Activated CD4-positive, alpha-beta memory T cell treated with anti-CD3 and anti-CD28 coated beads, Interleukin-2, amount 10 ng/mL, durations not matched to agents 7 days and 5 days (primary cell): Measurements from ENCODE around the gene APBA2. TPM values are rescaled to one million over a fixed set of nuclear protein-coding genes. Genes with fewer than 3 reads are reported as not detected.
A peak's percentile ranks its signal among the peaks of the same experiment; 100 is the strongest.

Experiments used
- CTCF ChIA-PET: fragments of 350-600 bp; sonication (Branson Sonifier 250); formaldehyde crosslinking; loops from one replicate; lab custom pipeline; 2021; ENCODE audit warnings: antibody characterized with exemption, inconsistent platforms; lab: Charles Lee
- POLR2A ChIA-PET: fragments of 350-600 bp; sonication (Branson Sonifier 250); formaldehyde crosslinking; loops from one replicate; lab custom pipeline; 2021; ENCODE audit warnings: antibody characterized with exemption; lab: Charles Lee
- DNase-seq: peaks from one replicate; pipeline ENCODE4 v3.0.0-alpha.2; 2020
- H3K27ac Mint-ChIP-seq: one replicate; pipeline ENCODE4 v1.8.0; 2021; ENCODE audit warnings: mild to moderate bottlenecking, mixed read lengths
- H3K27me3 Mint-ChIP-seq: one replicate; pipeline ENCODE4 v1.8.0; 2021; ENCODE audit warnings: mixed read lengths
- H3K36me3 Mint-ChIP-seq: one replicate; pipeline ENCODE4 v1.8.0; 2021; ENCODE audit warnings: low read depth, mixed read lengths
- H3K4me1 Mint-ChIP-seq: one replicate; pipeline ENCODE4 v1.8.0; 2021; ENCODE audit warnings: mixed read lengths
- H3K4me3 Mint-ChIP-seq: one replicate; pipeline ENCODE4 v1.8.0; 2021; ENCODE audit warnings: mild to moderate bottlenecking, mixed read lengths
- H3K9me3 Mint-ChIP-seq: one replicate; pipeline ENCODE4 v1.8.0; 2021; ENCODE audit warnings: mixed read lengths
- total RNA-seq, 2 experiments: library from RNA; stranded (reverse); gene quantifications; one replicate each; pipeline ENCODE4 v1.2.3, GENCODE V29; 2021

APBA2 gene
- total RNA-seq, 2 experiments from 2014 or later, result 0.81 to 0.93 TPM

DNA sequence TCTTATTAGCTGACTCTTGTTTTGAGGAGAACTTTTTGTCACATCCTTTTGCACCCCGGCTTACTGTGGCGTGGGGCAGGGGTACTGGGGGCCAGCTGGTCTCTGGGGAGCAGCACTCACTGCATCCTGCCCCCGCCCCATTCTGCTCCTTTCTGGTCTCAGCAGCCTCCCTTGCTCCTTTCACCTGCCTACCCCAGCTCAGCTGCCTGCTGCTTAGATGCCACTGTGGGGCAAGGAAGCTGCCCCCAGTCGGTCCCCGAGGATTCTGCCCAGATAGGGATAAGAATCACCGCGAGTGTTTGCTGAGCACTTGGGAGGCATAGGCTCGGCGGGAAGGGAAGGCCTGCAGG is 32.0 kb downstream of the APBA2 start:
- no peaks in the 10 kb centered on the region for H3K36me3 Mint-ChIP-seq

DNA sequence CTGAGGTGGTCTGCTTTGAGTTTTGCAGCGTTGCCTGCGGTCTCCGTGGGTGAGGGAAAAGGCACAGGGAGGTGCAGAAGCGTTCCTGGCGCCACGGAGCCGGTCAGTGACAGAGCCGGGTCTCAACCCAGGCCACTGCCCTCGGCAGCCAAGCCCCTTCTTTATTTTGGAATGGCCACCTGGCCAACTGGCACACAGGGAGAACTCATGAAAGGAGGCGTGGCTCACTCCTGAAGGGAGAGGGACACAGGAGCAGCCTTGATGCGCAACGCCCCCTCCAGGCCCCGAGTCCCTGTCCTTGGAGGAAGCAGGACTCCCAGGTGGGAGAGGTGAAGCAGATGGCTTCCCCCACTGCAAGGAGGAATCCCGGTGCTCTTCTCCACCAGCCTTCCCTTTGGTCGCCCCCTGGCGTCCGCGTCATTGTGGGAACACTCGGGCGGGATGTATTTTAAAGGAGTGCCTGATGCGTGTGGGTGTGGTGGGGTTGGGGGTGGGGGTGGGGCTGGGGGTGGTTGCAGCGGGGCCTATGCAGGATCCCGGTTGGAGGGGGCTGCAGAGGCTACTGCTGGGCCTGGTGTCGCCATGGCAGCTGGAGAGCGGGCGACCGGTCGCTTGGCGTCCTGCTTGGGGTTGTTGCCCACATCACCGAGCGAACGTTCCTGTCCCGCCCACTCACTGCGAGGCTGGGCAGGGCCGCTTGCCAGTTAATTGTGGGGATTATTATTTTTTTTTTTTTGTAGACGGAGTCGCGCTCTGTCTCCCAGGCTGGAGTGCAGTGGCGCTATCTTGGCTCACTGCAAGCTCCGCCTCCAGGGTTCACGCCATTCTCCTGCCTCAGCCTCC is 32.6 kb downstream of the APBA2 start:
- H3K4me1 Mint-ChIP-seq, result peaks cover 22% of the 10 kb centered on the region
- ChIA-PET CTCF (no interaction called here), POLR2A (no interaction called here)
- H3K36me3 Mint-ChIP-seq, result no peaks in the 10 kb centered on the region
- no peaks in the 10 kb centered on the region for H3K9me3 Mint-ChIP-seq
- H3K27ac Mint-ChIP-seq, result no peak overlapping the region
- H3K4me3 Mint-ChIP-seq, result no peak overlapping the region
- DNase-seq, result no peak
- H3K27me3 Mint-ChIP-seq, result no peaks in the 10 kb centered on the region

More for the DNA sequence above, 32.0 kb downstream of the APBA2 start:
- DNase-seq, result no peak
- ChIA-PET CTCF (no interaction called here), POLR2A (no interaction called here)
- H3K9me3 Mint-ChIP-seq, result no peaks in the 10 kb centered on the region
- no peaks in the 10 kb centered on the region for H3K27me3 Mint-ChIP-seq
- H3K4me1 Mint-ChIP-seq, result peaks cover 22% of the 10 kb centered on the region
- no peak overlapping the region for H3K27ac Mint-ChIP-seq
- no peak overlapping the region for H3K4me3 Mint-ChIP-seq

DNA sequence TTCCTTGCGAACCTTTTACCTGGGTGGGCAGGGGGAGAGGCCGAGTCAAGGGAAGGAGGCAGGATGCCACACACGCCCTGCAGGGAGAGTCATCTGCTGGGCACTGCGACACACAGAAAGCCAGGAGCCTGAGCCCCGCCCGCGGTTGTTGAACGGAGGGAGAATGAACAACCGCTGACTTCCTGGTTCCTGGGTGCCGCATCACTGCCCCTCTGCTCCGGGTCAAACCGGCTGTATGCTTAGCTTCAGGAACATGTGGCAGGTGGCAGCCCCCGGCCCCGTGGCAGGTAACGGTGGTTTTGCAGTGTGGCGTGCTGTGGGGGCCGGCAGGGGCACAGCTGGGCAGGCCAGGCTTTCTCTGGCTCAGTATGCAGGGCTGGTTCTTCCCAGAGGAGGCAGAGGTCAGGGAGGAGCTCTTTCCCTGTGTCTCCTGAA is 33.4 kb downstream of the APBA2 start:
- H3K27ac Mint-ChIP-seq, result no peak overlapping the region
- no peaks in the 10 kb centered on the region for H3K9me3 Mint-ChIP-seq
- DNase-seq, result peak; percentile 36
- H3K36me3 Mint-ChIP-seq, result no peaks in the 10 kb centered on the region
- ChIA-PET CTCF (no interaction called here), POLR2A (interaction anchor here (1.1 kb wide), 1 partner anchor 171 kb away, joined by 3 read pairs; no protein-coding TSS in a partner anchor)
- H3K4me3 Mint-ChIP-seq, result no peak overlapping the region
- H3K4me1 Mint-ChIP-seq, result peaks cover 26% of the 10 kb centered on the region
- H3K27me3 Mint-ChIP-seq, result no peaks in the 10 kb centered on the region

DNA sequence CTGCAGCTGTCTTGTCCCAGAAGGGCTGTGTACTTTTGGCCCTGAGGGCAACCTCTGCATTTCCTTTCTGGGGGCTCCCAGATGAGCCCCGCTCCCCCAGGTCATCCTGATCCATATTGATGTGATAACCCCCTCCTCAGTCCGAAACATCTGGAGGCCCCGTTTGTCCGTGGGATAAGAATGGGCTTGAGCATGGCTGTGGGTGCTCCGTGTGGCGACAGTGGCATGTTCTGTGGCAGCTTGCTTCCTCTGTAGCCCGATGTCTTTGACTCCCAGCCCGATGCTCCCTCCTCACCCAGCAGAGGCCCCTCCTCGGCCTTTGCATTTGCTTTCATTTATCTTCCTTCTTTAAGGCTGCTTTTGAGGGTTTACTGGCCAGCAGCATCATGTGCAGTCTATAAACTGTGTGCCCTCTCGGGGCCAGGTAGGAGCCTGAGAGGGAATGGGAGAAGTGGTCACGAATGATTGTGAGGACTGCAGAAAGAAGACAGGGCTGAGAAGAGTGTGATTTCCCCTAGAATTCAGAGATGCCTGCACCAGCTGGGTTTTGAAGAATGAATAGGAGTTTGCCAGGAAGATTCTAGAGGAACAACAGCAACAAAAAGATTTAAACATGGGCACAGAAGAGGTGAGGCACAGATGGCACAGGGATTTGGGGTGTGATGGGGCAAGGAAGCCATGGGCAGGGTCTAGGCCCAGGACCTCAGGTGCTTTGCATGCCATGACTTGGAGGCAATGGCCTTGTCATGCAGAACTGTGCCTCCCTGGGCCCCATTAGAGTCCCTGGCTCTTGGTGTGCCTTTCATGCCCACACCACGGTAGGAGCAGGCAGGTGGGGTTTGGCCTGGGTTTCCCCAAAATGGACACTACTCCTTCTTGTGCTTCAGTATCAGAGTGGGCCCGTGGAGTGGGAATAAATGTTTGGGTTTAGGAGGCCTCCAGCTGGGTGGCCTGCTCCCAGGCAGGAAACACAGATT is 34.2 kb downstream of the APBA2 start:
- no peak for DNase-seq
- Mint-ChIP-seq H3K27ac (no peak overlapping the region), H3K36me3 (no peaks in the 10 kb centered on the region), H3K4me1 (peaks cover 31% of the 10 kb centered on the region), H3K4me3 (no peak overlapping the region), H3K9me3 (no peaks in the 10 kb centered on the region), H3K27me3 (peaks cover 3% of the 10 kb centered on the region)
- CTCF ChIA-PET, result interaction anchor here (1.3 to 2.2 kb wide), 2 partner anchors 7 to 170 kb away, joined by 3 to 8 read pairs; no protein-coding TSS in a partner anchor
- POLR2A ChIA-PET, result interaction anchor here (1.1 kb wide), 1 partner anchor 170 kb away, joined by 3 read pairs; no protein-coding TSS in a partner anchor

DNA sequence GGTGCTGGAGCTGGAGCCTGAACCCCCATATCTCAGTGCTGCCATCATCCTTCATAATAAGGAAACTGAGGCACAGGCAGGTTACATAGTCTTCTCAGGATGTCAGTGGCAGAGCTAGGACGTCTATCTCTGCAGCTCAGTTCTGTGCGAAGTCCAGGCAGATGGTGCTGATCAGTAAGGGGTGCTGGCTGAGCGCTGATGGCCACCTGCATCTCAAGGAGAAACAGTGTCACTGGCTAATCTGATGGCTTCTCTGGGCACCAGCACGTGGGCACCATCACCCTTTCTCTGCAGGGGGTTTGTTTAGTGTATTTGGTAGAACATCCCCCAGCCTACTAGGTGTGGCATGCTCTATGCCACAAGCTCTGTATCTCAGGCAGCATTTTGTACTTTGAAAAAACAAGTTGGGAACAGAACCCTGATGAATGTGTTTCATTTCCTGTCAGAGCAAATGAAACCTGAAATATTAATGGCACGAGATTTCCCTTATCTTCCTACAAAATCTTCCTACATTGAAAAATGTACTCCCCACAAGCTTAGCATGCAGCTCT is 35.1 kb downstream of the APBA2 start:
- ChIA-PET CTCF (interaction anchor here (0.8 to 2.2 kb wide), 3 partner anchors 8 to 181 kb away, joined by 3 to 8 read pairs (median 4); no protein-coding TSS in a partner anchor), POLR2A (no interaction called here)
- Mint-ChIP-seq H3K4me3 (no peak overlapping the region), H3K36me3 (no peaks in the 10 kb centered on the region), H3K9me3 (no peaks in the 10 kb centered on the region), H3K27ac (no peak overlapping the region), H3K4me1 (peaks cover 33% of the 10 kb centered on the region), H3K27me3 (peaks cover 6% of the 10 kb centered on the region)
- DNase-seq, result no peak

DNA sequence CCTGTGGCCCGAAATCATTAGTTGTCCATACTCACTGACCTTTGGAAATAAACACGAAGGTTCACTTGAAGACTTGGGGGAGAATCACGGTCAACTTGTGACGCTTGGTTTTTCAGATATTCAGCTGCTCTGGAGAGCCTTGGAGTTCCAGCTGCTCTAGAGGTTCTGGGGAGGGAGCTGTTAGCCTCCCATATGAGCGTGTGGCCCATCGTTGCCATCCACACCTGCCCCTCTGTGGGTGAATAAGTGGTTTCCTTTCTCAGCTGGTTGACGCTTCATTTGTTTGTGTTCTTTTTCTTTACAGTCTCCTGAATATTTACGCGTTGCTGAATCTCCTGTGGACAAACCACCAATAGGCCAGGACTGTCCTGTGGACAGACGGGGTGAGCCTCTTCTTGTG is 35.6 kb downstream of the APBA2 start:
- CTCF ChIA-PET, result interaction anchor here (0.8 to 2.2 kb wide), 3 partner anchors 8 to 181 kb away, joined by 3 to 8 read pairs (median 4); no protein-coding TSS in a partner anchor
- POLR2A ChIA-PET, result no interaction called here
- Mint-ChIP-seq H3K4me3 (no peak overlapping the region), H3K4me1 (peaks cover 33% of the 10 kb centered on the region), H3K9me3 (no peaks in the 10 kb centered on the region), H3K36me3 (no peaks in the 10 kb centered on the region), H3K27me3 (peaks cover 6% of the 10 kb centered on the region), H3K27ac (no peak overlapping the region)
- no peak for DNase-seq

DNA sequence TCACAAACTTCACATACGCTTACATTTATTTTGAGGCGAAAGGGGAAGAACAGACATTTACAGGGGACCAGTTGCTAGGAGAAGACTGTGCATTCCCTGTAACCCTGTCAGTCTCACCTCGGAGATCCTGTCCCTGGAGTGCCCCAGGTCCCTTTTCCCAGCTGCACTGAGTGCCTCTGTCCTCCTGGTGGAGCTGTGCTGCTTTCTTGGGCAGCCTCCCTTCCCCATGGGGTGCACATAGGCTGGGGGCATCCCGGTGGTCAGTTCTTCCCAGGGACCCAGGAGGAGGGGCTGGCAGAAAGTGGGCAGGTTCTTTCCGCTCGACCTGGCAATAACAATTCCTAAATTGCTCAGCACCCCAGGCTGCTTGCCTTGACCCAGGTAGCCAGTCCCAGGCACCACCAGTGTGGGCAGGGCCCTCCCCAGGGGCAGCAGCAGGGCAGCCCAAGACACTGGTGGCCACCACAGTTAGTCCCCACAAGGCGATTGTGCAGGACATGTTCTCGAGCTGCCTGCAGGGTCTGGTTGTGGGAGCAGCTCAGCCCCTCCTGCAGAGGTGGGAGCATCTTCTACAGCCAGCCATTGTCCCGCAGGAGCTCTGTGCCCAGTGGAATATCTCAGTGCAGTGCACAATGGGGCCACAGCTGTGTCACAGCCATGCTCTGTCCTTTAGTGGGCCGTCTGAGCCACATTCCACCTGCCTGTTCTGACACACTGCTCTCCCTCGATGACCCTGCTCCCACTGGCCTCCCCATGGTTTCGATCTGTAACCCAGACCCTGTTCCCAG is 36.3 kb downstream of the APBA2 start:
- CTCF ChIA-PET, result interaction anchor here (0.8 to 2.2 kb wide), 3 partner anchors 9 to 180 kb away, joined by 3 to 8 read pairs (median 4); no protein-coding TSS in a partner anchor
- H3K9me3 Mint-ChIP-seq, result no peaks in the 10 kb centered on the region
- POLR2A ChIA-PET, result no interaction called here
- no peak overlapping the region for H3K27ac Mint-ChIP-seq
- H3K4me3 Mint-ChIP-seq, result no peak overlapping the region
- H3K27me3 Mint-ChIP-seq, result peaks cover 6% of the 10 kb centered on the region
- H3K36me3 Mint-ChIP-seq, result no peaks in the 10 kb centered on the region
- no peak for DNase-seq
- peaks cover 33% of the 10 kb centered on the region for H3K4me1 Mint-ChIP-seq

DNA sequence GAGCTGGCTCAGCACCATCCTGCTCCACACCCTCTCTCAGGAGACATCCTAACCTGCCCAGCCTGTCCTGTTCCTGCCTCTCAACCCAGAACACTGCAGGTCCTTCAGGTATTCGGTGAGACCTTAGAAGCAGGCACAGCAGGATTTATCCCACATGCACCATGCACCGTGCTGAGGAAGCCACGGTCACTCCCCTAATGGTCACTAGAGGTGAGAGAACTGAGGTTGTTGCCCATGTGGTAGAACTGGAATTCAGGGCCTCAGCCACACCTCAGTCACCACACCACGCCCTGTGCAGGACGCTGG is 36.9 kb downstream of the APBA2 start:
- ChIA-PET POLR2A (no interaction called here), CTCF (no interaction called here)
- no peak for DNase-seq
- no peak overlapping the region for H3K4me3 Mint-ChIP-seq
- H3K27ac Mint-ChIP-seq, result no peak overlapping the region
- peaks cover 33% of the 10 kb centered on the region for H3K4me1 Mint-ChIP-seq
- H3K9me3 Mint-ChIP-seq, result no peaks in the 10 kb centered on the region
- H3K27me3 Mint-ChIP-seq, result peaks cover 6% of the 10 kb centered on the region
- H3K36me3 Mint-ChIP-seq, result no peaks in the 10 kb centered on the region

DNA sequence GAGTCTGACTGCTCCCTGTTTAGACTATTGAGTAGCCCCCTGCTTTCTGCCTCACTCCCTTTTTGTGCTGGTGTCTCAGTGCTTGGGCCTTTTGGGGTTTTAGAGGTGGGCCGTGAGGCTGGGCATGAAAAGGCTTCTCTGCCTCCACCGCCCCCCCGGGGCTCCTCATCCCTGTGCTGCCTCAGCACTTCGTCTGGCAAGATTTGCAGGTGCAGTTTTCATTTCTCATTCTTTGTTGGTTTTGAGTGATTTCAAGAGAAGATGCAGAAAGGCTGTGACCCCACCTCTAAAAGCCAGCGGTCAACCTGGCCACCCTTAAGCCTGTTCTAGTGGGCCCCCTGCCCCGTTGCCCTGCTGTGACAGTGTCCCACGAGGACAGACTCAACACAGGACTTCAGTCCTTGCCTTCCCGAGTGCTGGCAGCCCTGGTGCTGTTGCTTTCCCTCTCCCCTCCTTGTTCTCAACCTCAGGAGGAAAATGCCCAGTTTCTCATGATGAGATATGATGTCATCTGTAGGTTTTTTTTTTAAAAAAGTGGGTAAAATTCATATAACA is 38.0 kb downstream of the APBA2 start:
- POLR2A ChIA-PET, result no interaction called here
- Mint-ChIP-seq H3K27me3 (peaks cover 6% of the 10 kb centered on the region), H3K36me3 (no peaks in the 10 kb centered on the region), H3K4me1 (peaks cover 33% of the 10 kb centered on the region), H3K9me3 (no peaks in the 10 kb centered on the region), H3K27ac (no peak overlapping the region), H3K4me3 (no peak overlapping the region)
- DNase-seq, result no peak
- CTCF ChIA-PET, result interaction anchor here (0.5 kb wide), 1 partner anchor 58 kb away, joined by 3 read pairs; no protein-coding TSS in a partner anchor

DNA sequence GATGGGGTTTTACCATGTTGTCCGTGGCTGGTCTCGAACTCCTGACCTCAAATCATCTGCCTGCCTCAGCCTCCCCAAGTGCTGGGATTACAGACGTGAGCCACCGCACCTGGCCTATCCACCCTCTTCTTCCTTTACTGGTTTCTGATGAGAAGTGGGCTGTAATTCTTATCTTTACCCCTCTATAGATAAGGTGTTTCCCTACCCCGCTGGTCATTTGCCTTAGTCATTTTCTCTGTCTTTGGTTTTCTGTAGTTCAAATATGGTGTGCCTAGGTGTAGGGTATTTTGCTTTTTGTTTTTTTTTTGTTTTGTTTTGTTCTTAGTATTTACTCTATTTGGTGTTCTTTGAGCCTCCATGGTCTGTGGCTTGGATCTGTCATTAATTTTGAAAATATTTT is 41.3 kb downstream of the APBA2 start:
- peaks cover 6% of the 10 kb centered on the region for H3K27me3 Mint-ChIP-seq
- DNase-seq, result no peak
- H3K9me3 Mint-ChIP-seq, result no peaks in the 10 kb centered on the region
- ChIA-PET CTCF (no interaction called here), POLR2A (no interaction called here)
- no peak overlapping the region for H3K27ac Mint-ChIP-seq
- no peak overlapping the region for H3K4me3 Mint-ChIP-seq
- H3K4me1 Mint-ChIP-seq, result peaks cover 11% of the 10 kb centered on the region
- H3K36me3 Mint-ChIP-seq, result no peaks in the 10 kb centered on the region

DNA sequence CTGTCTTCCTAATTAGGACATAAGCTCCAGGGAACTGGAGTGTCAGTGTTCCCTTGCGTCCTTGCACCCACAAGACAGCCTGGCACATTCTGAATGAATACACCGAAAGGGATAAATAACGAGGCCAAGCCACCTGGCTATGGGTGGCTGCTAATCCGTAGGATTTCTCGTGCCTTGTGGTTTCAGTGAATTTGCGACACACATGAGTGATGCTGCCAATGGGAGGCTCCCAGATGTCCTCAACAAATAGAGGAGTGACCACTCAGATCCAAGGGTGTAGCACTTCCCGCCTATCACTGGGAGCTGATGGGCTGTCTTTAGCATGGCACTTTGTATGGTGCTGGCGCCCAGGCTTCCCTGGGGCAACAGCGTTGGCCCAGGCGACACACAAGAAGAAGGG is 43.4 kb downstream of the APBA2 start:
- no peaks in the 10 kb centered on the region for H3K36me3 Mint-ChIP-seq
- CTCF ChIA-PET, result no interaction called here
- H3K4me3 Mint-ChIP-seq, result no peak overlapping the region
- peaks cover 7% of the 10 kb centered on the region for H3K4me1 Mint-ChIP-seq
- POLR2A ChIA-PET, result no interaction called here
- no peaks in the 10 kb centered on the region for H3K9me3 Mint-ChIP-seq
- DNase-seq, result no peak
- H3K27me3 Mint-ChIP-seq, result peaks cover 6% of the 10 kb centered on the region
- H3K27ac Mint-ChIP-seq, result no peak overlapping the region

DNA sequence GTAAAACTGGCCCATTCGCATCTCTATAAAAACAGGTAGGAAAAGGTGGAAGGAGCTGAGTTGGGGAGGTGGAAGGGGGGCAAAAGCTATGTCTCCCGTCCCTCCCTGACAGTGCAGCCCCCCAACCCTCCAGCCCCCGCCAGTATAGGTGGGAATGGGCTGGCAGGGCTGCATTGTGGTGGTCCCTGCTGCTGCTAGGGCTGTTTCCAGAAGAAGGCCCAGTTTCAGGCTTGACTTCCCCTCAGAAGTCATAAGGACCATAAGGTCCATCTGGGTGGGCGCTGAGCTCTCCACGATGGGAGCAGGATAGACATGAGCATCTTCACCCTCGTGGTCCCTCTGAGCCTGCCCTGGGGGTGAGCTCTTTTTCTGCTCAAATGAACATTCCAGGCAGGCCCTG is 44.2 kb downstream of the APBA2 start:
- Mint-ChIP-seq H3K36me3 (no peaks in the 10 kb centered on the region), H3K27me3 (peaks cover 3% of the 10 kb centered on the region), H3K4me1 (peaks cover 1% of the 10 kb centered on the region), H3K27ac (no peak overlapping the region), H3K9me3 (no peaks in the 10 kb centered on the region), H3K4me3 (no peak overlapping the region)
- CTCF ChIA-PET, result no interaction called here
- no peak for DNase-seq
- POLR2A ChIA-PET, result no interaction called here
